GM18505 (cell line): ENCODE data around the gene PTTG1.
"Not testable (repeated sequence)": the region's sequence is repeated elsewhere in the genome, so short reads cannot be mapped to it uniquely, and the experiment has no call there.

Experiments
- ATAC-seq: cut with Tn5 transposase; IDR thresholded peaks from one replicate; pipeline ENCODE4 v1.9.1; 2021; ENCODE audit not compliant: unreplicated experiment
- POLR2A ChIP-seq: IDR thresholded peaks from 4 replicates; pipeline ENCODE4 v1.6.1; 2011; ENCODE audit warnings: borderline replicate concordance; ENCODE audit not compliant: insufficient read depth, insufficient read length; ENCODE audit errors: extremely low read depth

PTTG1 gene

DNA sequence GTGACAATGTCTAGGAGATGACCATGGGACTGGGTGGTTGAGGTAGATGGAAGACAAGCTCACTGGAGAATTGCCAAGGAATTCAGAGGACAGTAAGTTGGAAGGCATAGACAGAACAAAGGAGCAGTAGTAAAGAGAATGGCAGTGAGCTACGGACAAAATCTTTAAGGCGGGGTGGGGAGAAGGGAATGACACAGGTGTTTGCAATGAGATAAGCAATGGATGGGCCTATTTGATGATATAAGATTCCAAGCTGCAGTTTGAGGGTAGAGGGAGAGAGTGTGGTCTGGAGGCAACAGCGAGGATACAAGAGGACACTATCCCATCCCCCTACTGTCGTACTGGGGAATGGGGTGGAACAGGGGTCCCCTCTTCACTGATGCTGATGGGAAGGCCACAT is 14.4 kb downstream of the PTTG1 start:
- ATAC-seq: no peak
- TF ChIP-seq POLR2A: no peak

DNA sequence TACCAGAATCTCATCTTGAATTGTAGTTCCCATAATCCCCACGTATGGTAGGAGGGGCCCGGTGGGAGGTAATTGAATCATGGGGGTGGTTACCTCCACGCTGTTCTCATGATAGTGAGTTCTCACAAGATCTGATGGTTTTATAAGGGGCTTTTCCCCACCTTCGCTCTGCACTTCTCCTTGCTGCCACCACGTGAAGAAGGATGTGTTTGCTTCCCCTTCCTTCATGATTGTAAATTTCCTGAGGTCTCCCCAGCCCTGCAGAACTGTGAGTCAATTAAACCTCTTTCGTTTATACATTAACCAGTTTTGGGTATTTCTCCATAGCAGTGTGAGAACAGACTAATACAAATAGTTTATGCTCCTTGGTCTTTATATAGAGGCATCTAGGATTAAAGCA is 15.0 kb downstream of the PTTG1 start:
- ATAC-seq: not testable (repeated sequence)

DNA sequence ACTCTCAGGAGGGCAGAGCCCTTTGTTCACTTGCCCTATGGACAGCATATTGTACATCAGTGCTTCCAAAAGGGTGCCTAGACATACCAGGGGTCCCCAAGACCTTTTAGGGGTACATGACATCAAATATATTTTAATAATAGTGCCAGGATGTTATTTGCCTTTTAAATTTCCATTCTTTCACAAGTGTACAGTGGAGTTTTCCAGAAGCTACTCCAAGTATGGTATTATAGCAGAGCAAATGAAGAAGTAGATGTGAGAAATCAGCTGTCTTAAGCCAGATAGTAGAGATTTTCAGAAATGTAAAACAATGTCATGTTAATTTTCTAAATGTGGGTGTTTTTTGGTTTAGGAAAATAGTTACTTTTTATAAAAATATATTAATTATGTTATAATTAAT is 15.6 kb downstream of the PTTG1 start:
- no peak for ATAC-seq

GRCh38 chr5:160438316-160439204 is 16.9 kb downstream of the PTTG1 start:
- peak; percentile 29 for ATAC-seq
- TF ChIP-seq POLR2A: no peak

More for the DNA sequence above, 15.6 kb downstream of the PTTG1 start:
- no peak for TF ChIP-seq POLR2A

- peak; percentile 38 for TF ChIP-seq POLR2A
- peak; percentile 60 for ATAC-seq
These were observed 17.5 kb downstream of the PTTG1 start for GRCh38 chr5:160439205-160439600.

GRCh38 chr5:160441311-160441781 is 19.7 kb downstream of the PTTG1 start:
- ATAC-seq: no peak

GRCh38 chr5:160442824-160443431 is 21.3 kb downstream of the PTTG1 start:
- no peak for TF ChIP-seq POLR2A
- ATAC-seq: peak; percentile 19

More at GRCh38 chr5:160441311-160441781, 19.7 kb downstream of the PTTG1 start:
- TF ChIP-seq POLR2A: no peak

DNA sequence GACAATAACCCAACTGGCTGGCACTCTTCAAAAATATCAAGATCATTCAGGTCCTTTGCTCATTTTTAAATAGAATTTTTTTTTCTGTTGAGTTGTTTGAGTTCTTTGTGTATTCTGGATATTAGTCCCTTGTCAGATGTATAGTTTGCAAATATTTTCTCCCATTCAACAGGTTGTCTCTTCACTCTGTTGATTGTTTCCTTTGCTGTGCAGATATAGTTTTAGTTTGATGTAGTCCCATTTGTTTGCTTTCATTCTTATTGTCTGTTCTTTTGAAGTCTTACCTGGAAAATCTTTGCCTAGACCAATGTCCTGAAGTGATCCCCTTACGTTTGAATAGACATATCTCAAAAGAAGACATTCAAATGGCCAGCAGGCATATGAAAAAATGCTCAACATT is 22.8 kb downstream of the PTTG1 start:
- no peak for TF ChIP-seq POLR2A
- no peak for ATAC-seq

DNA sequence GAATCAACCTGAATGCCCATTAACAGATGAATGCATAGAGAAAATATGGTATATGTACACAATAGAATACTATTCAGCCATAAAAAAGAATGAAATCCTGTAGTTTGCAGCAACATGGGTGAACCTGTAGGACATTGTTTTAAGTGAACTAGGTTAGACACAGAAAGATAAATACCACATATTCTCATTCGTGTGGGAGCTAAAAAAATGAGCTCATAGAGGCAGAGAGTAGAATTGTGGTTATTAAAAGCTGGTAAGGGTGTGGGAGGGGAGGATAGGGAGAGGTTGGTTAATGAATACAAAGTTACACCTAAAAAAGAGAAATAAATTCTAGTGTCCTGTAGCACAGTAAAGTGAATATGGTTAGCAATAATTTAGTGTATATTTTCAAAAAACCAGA is 23.5 kb downstream of the PTTG1 start:
- TF ChIP-seq POLR2A: no peak
- no peak for ATAC-seq

- ATAC-seq: no peak
- no peak for TF ChIP-seq POLR2A
These were observed 24.1 kb downstream of the PTTG1 start for GRCh38 chr5:160445751-160446150.

DNA sequence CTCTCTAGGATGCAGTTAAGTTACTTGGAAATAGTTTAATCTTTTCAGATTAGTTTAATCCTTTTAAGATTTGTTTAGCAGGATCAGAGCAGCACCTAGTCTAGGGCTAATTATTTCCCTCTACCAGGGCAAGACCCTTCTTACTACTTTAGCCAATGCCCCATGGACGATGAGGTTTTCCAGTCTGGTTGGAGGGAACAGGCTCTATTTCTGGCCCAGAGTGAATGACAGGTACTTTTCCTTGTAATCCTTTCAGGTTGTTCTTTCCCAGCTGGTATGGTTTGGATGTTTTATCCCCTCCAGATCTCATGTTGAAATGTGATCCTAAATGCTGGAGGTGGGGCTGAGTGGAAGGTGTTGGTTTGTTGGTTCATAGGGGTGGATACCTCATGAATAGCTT is 27.2 kb downstream of the PTTG1 start:
- no peak for ATAC-seq
- TF ChIP-seq POLR2A: no peak

DNA sequence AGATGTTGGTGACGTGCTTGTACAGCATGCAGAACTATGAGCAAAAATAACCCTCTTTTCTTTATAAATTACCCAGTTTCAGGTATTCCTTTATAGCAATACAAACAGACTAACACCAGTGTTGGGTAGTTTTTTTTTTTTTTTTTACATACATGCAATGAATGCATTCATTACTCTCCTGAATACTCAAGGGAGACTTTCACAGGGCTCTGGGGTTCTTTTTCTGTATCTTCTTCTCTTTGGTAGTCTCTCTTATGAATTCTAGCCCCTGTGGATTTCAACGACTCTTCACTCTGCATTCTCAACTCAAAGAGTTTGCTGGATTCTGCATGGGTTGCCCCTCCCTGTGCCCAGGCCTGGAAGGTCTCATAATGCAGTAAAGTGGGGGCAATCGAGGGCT is 27.8 kb downstream of the PTTG1 start:
- no peak for TF ChIP-seq POLR2A
- no peak for ATAC-seq

DNA sequence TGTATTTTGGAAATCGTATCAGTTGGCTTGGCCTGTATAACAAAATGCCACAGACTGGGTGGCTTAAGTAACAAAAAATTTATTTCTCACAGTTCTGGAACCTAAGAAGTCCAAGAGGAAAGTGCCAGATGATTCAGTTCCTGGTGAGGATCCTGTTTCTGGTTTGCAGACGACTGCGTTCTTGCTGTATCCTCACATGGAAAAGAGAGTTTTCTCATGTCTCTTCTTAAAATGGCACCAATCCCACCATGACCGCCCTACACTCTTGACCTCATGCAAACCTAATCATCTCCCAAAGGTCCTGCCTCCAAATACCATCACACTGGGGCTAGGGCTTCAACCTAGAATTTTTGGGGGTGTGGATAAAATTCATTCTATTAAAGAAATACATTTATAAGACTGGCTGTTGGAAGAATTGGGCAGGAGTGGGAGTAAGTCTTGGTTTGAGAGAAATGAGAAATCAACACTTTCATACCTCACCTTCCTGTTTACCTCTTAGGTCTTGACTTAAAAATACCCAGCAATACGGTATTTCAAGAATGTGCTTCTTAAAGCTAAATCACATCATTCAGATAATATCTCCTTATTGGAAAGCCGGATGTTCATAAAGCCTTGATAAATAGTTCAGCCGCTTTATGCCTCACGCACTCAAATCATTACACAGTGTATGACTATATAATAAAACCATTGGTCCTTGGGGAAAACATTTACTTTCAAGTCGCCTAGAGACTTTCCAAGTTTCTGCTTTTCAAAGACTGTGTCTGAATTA is 28.7 kb downstream of the PTTG1 start:
- peak; percentile 40 for ATAC-seq
- TF ChIP-seq POLR2A: no peak
